Esophagus squamous epithelium (tissue), 5 donors: ENCODE results near the gene DEF6. TPM values are rescaled to one million over a fixed set of nuclear protein-coding genes. Genes with fewer than 3 reads are reported as not detected.

Experiments
- DNase-seq: peaks from one replicate; lab custom pipeline; 2025; lab: John Stamatoyannopoulos, UW
- H3K27ac ChIP-seq, 4 donors: fragments of 200-600 bp; sonication (generic); one replicate each; pipeline ENCODE4 v1.5.1; 2016 to 2019; ENCODE audit warnings: mild to moderate bottlenecking in 1 of 4
- H3K27me3 ChIP-seq, 4 donors: fragments of 200-600 bp; sonication (generic); 1 replicate in 3 of 4; 2 replicates in 1 of 4; pipeline versions ENCODE4 v1.5.1 to v1.6.0; 2017 to 2021; ENCODE audit warnings: antibody characterized with exemption in 1 of 4
- H3K36me3 ChIP-seq, 3 donors: fragments of 200-600 bp; sonication (generic); one replicate each; pipeline ENCODE4 v1.5.1; 2016 to 2019
- H3K4me1 ChIP-seq, 3 donors: fragments of 200-600 bp; sonication (generic); one replicate each; pipeline ENCODE4 v1.5.1; 2017 to 2019
- H3K4me3 ChIP-seq, 4 donors: fragments of 200-600 bp; sonication (generic); 1 replicate in 3 of 4; 2 replicates in 1 of 4; pipeline ENCODE4 v1.5.1; 2016 to 2019; ENCODE audit warnings: mild to moderate bottlenecking in 2 of 4, moderate library complexity in 1 of 4
- H3K9me3 ChIP-seq, 3 donors: fragments of 200-600 bp; sonication (generic); one replicate each; pipeline ENCODE4 v1.5.1; 2016 to 2019
- CTCF ChIP-seq, 6 experiments: fragments of 450-650 bp in 4 of 6; fragments of 200-600 bp in 2 of 6; sonication (generic) in 2 of 6; IDR thresholded peaks; one replicate each; pipeline ENCODE4 v1.5.1; 2016 to 2019; ENCODE audit warnings: antibody characterized with exemption in 6 of 6, mild to moderate bottlenecking in 4 of 6, moderate library complexity in 4 of 6
- POLR2A ChIP-seq, 4 donors: fragments of 450-650 bp; IDR thresholded peaks; one replicate each; pipeline ENCODE4 v1.6.1; 2017; ENCODE audit warnings: antibody characterized with exemption in 4 of 4, mild to moderate bottlenecking in 4 of 4, moderate library complexity in 3 of 4
- whole genome bisulfite sequencing, 2 donors: methylation state at CpG; one replicate each; pipeline ENCODE4 v1.1.5; 2018; 5-methylcytosine and 5-hydroxymethylcytosine counted together
- intact Hi-C: fragments of 100-400 bp; cut with DNase I; formaldehyde crosslinking; loops from one replicate; pipeline ENCODE4 v1.15.0; 2022
- total RNA-seq, 4 donors: library from RNA; depleted of rRNA; stranded (reverse); fragments of >200 nt; gene quantifications; one replicate each; pipeline ENCODE4 v1.1.0, GENCODE V29; 2016
- donor health status: DM: yes; HTN: yes; CAD: no.

DEF6 gene
- total RNA-seq, 4 donors from 2014 or later, result 20.5 to 38.0 (median 25.2) TPM

GRCh38 chr6:35267446-35267845 lies 30.2 kb upstream of the DEF6 start:
- Histone ChIP-seq H3K9me3 (no peaks in the 10 kb centered on the region), H3K27ac (no peak overlapping the region), H3K36me3 (peaks cover 0 to 8% (median 0%) of the 10 kb centered on the region in 3 donors), H3K4me1 (peaks cover 0 to 7% (median 0%) of the 10 kb centered on the region in 3 donors), H3K27me3 (no peaks in the 10 kb centered on the region), H3K4me3 (no peak overlapping the region)
- intact Hi-C loops, result no loop called here
- no peak for DNase-seq
- TF ChIP-seq POLR2A (IDR thresholded peaks at IDR 0.05) (no peak), CTCF (IDR thresholded peaks at IDR 0.05) (no peak)
- 90 to 91% methylated on average over 8 of the region's 8 CpGs for WGBS, 2 donors

GRCh38 chr6:35267897-35268296 lies 29.7 kb upstream of the DEF6 start:
- intact Hi-C loops, result no loop called here

GRCh38 chr6:35272005-35272404 lies 25.6 kb upstream of the DEF6 start:
- WGBS, 2 donors, result 92 to 100% methylated on average over 2 of the region's 2 CpGs
- H3K9me3 ChIP-seq, result no peaks in the 10 kb centered on the region
- peaks cover 4 to 17% (median 11%) of the 10 kb centered on the region in 3 donors for H3K4me1 ChIP-seq
- H3K27me3 ChIP-seq, result no peaks in the 10 kb centered on the region
- no peak overlapping the region for H3K27ac ChIP-seq
- intact Hi-C loops, result no loop called here
- H3K4me3 ChIP-seq, result no peak overlapping the region
- peaks cover 0 to 12% (median 0%) of the 10 kb centered on the region in 3 donors for H3K36me3 ChIP-seq
- DNase-seq, result no peak
- no peak for TF ChIP-seq POLR2A (IDR thresholded peaks at IDR 0.05)
- TF ChIP-seq CTCF (IDR thresholded peaks at IDR 0.05), result no peak

More at GRCh38 chr6:35267897-35268296, 29.7 kb upstream of the DEF6 start:
- DNase-seq, result no peak
- no peaks in the 10 kb centered on the region for H3K9me3 ChIP-seq
- TF ChIP-seq POLR2A (IDR thresholded peaks at IDR 0.05) (no peak), CTCF (IDR thresholded peaks at IDR 0.05) (no peak)
- no peak overlapping the region for H3K4me3 ChIP-seq
- peaks cover 0 to 11% (median 0%) of the 10 kb centered on the region in 3 donors for H3K36me3 ChIP-seq
- H3K27me3 ChIP-seq, result no peaks in the 10 kb centered on the region
- WGBS, 2 donors, result 66 to 70% methylated on average over 2 of the region's 2 CpGs
- H3K4me1 ChIP-seq, result peaks cover 0 to 7% (median 0%) of the 10 kb centered on the region in 3 donors
- H3K27ac ChIP-seq, result no peak overlapping the region

GRCh38 chr6:35273822-35274559 lies 23.6 kb upstream of the DEF6 start:
- intact Hi-C loops, result no loop called here
- TF ChIP-seq POLR2A (IDR thresholded peaks at IDR 0.05) (no peak), CTCF (IDR thresholded peaks at IDR 0.05) (no peak)
- no peak for DNase-seq
- Histone ChIP-seq H3K4me1 (peaks cover 4 to 17% (median 11%) of the 10 kb centered on the region in 3 donors), H3K9me3 (no peaks in the 10 kb centered on the region), H3K27ac (no peak overlapping the region), H3K36me3 (peaks cover 0 to 12% (median 0%) of the 10 kb centered on the region in 3 donors), H3K27me3 (no peaks in the 10 kb centered on the region), H3K4me3 (no peak overlapping the region)
- WGBS, 2 donors, result 81% methylated on average over 4 of the region's 4 CpGs

GRCh38 chr6:35275744-35276260 lies 21.8 kb upstream of the DEF6 start:
- no peaks in the 10 kb centered on the region for H3K9me3 ChIP-seq
- H3K27me3 ChIP-seq, result no peaks in the 10 kb centered on the region
- H3K36me3 ChIP-seq, result peaks cover 0 to 5% (median 0%) of the 10 kb centered on the region in 3 donors
- peaks cover 4 to 17% (median 11%) of the 10 kb centered on the region in 3 donors for H3K4me1 ChIP-seq
- intact Hi-C loops, result no loop called here
- no peak overlapping the region for H3K4me3 ChIP-seq
- peak overlapping the region in 2 of 4 donors; percentile 18 to 25 for H3K27ac ChIP-seq
- no peak for TF ChIP-seq POLR2A (IDR thresholded peaks at IDR 0.05)
- no peak for TF ChIP-seq CTCF (IDR thresholded peaks at IDR 0.05)
- DNase-seq, result no peak
- WGBS, 2 donors, result 67 to 90% methylated on average over 4 of the region's 4 CpGs
